K562 (cell line): ENCODE results near the gene LRP1. TPM values are rescaled to one million over a fixed set of nuclear protein-coding genes. Genes with fewer than 3 reads are reported as not detected.

Experiments used
- ATAC-seq: fragments of 200-7000 bp; cut with Tn5 transposase; 3 replicates; pipeline ENCODE4 v1.9.1; 2020; ENCODE audit warnings: moderate library complexity
- BruUV-seq: library from RNA; stranded (reverse); fragments of 400-500 nt; replicated peaks from 2 replicates; lab custom pipeline; 2021; lab: Mats Ljungman, UMichigan
- CTCF ChIA-PET: fragments of 300-600 bp; formaldehyde crosslinking; extraction: SDS; loops from one replicate; lab custom pipeline; 2021; ENCODE audit warnings: low intra/inter-chr PET ratio; lab: Yijun Ruan, JAX
- POLR2A ChIA-PET: fragments of 300-600, 350-650 bp; sonication (Branson Sonifier 250); formaldehyde crosslinking; extraction: SDS; loops from one replicate; lab custom pipeline; 2021; ENCODE audit warnings: antibody characterized with exemption, inconsistent platforms; lab: Yijun Ruan, JAX
- DNase-seq, 4 experiments: peaks; one replicate each; pipeline versions ENCODE4 v3.0.0 to v3.0.0-alpha.2; 2011 to 2018; ENCODE audit warnings: low spot score in 3 of 4, mixed read lengths in 3 of 4; ENCODE audit errors: extremely low read depth in 1 of 4
- FAIRE-seq: peaks from 2 replicates; lab custom pipeline; 2011; peaks lifted over from hg19 to GRCh38; lab: Jason Lieb, UNC
- H2AFZ ChIP-seq: 2 replicates; pipeline ENCODE4 v1.6.0; 2011; ENCODE audit warnings: low read depth, low read length, control low read depth, inconsistent platforms
- H3K27ac ChIP-seq: fragments of 200-600 bp; 3 replicates; pipeline ENCODE4 v1.8.0; 2011; ENCODE audit warnings: low read depth, mild to moderate bottlenecking, control low read depth, inconsistent platforms, low read length, moderate library complexity, mixed read lengths; ENCODE audit errors: extremely low read depth
- H3K27me3 ChIP-seq, 2 experiments: fragments of 300-600 bp in 1 of 2; 2 replicates in 1 of 2; 3 replicates in 1 of 2; pipeline versions ENCODE4 v1.6.0 to v1.8.0; 2011; ENCODE audit warnings: inconsistent platforms in 2 of 2, low read length in 2 of 2, mild to moderate bottlenecking in 1 of 2, mixed read lengths in 1 of 2, moderate library complexity in 1 of 2; ENCODE audit not compliant: control insufficient read depth in 2 of 2, insufficient read depth in 2 of 2
- H3K36me3 ChIP-seq: fragments of 300-600 bp; 3 replicates; pipeline ENCODE4 v1.8.0; 2011; ENCODE audit warnings: mild to moderate bottlenecking, low read length, inconsistent platforms; ENCODE audit not compliant: control insufficient read depth, insufficient read depth
- H3K4me1 ChIP-seq, 2 experiments: fragments of 200-600 bp in 1 of 2; replicated peaks in 1 of 2; 2 replicates in 1 of 2; 3 replicates in 1 of 2; pipeline versions ENCODE4 v1.5.1 to v1.8.0; 2011; ENCODE audit warnings: inconsistent platforms in 2 of 2, low read length in 2 of 2, mild to moderate bottlenecking in 1 of 2, mixed read lengths in 1 of 2, moderate library complexity in 1 of 2; ENCODE audit not compliant: control insufficient read depth in 2 of 2, insufficient read depth in 2 of 2
- H3K4me2 ChIP-seq: 2 replicates; pipeline ENCODE4 v1.6.1; 2011; ENCODE audit warnings: low read length, control low read depth, inconsistent platforms, mixed read lengths; ENCODE audit not compliant: insufficient read depth
- H3K4me3 ChIP-seq: fragments of 200-600 bp; sonication (generic), shearing (Covaris generic); 2 replicates; pipeline ENCODE4 v1.5.1; 2016; ENCODE audit warnings: control low read depth, inconsistent platforms
- H3K79me2 ChIP-seq: fragments of 200-600 bp; 3 replicates; pipeline ENCODE4 v1.8.0; 2011; ENCODE audit warnings: low read length, inconsistent platforms; ENCODE audit not compliant: control insufficient read depth, insufficient read depth
- H3K9ac ChIP-seq, 2 experiments: 2 replicates each; pipeline versions ENCODE4 v1.6.0 to v1.6.1; 2011; ENCODE audit warnings: low read depth in 2 of 2, low read length in 2 of 2, control low read depth in 1 of 2, inconsistent platforms in 1 of 2, mild to moderate bottlenecking in 1 of 2, mixed read lengths in 1 of 2; ENCODE audit not compliant: insufficient read depth in 1 of 2
- H3K9me1 ChIP-seq: one replicate; pipeline ENCODE4 v1.6.0; 2011; ENCODE audit warnings: inconsistent platforms, mild to moderate bottlenecking, low read length, moderate library complexity; ENCODE audit not compliant: control insufficient read depth, insufficient read depth
- H3K9me3 ChIP-seq: replicated peaks from 2 replicates; pipeline ENCODE4 v1.5.1; 2011; ENCODE audit warnings: low read depth, low read length, inconsistent platforms; ENCODE audit not compliant: control insufficient read depth, insufficient read depth
- H4K20me1 ChIP-seq: replicated peaks from 2 replicates; pipeline ENCODE4 v1.6.1; 2011; ENCODE audit warnings: low read length, inconsistent platforms, mixed read lengths; ENCODE audit not compliant: control insufficient read depth, insufficient read depth
- CBX2 ChIP-seq: fragments of 200-600 bp; sonication (generic); IDR thresholded peaks from one replicate; pipeline ENCODE4 v1.6.1; 2012; ENCODE audit warnings: mild to moderate bottlenecking, low read length, inconsistent platforms; ENCODE audit not compliant: insufficient read depth, poor library complexity, severe bottlenecking
- DPF2 ChIP-seq: fragments of 450-650 bp; IDR thresholded peaks from 2 replicates; pipeline ENCODE4 v1.6.1; 2016
- FOXJ2 ChIP-seq: fragments of 200-800 bp; sonication (Bioruptor generic); IDR thresholded peaks from 2 replicates; pipeline ENCODE4 v1.6.1; 2016; ENCODE audit warnings: missing genetic modification characterization, missing compliant biosample characterization
- JUNB ChIP-seq: fragments of 450-650 bp; formaldehyde crosslinking; conservative IDR thresholded peaks from 2 replicates; pipeline ENCODE4 v1.4.0; 2020; ENCODE audit warnings: mild to moderate bottlenecking
- MCM3 ChIP-seq: fragments of 450-650 bp; IDR thresholded peaks from 2 replicates; pipeline ENCODE4 v1.6.1; 2016
- MEIS2 ChIP-seq: fragments of 450-650 bp; IDR thresholded peaks from 2 replicates; pipeline ENCODE4 v1.6.1; 2014; ENCODE audit warnings: mild to moderate bottlenecking; ENCODE audit not compliant: partially characterized antibody
- MTA3 ChIP-seq: fragments of 450-650 bp; formaldehyde crosslinking; IDR thresholded peaks from 2 replicates; pipeline ENCODE4 v1.6.1; 2017; ENCODE audit warnings: mild to moderate bottlenecking, borderline replicate concordance
- MTF1 ChIP-seq: fragments of 250-450 bp; sonication (Bioruptor Pico); IDR thresholded peaks from 2 replicates; pipeline ENCODE4 v1.9.0; 2021; ENCODE audit warnings: moderate library complexity, mild to moderate bottlenecking, inconsistent platforms, borderline replicate concordance
- PHB ChIP-seq: fragments of 250-450 bp; sonication (Bioruptor Pico); IDR thresholded peaks from 2 replicates; pipeline ENCODE4 v1.5.0; 2021
- POLR3G ChIP-seq: IDR thresholded peaks from 2 replicates; pipeline ENCODE4 v1.6.1; 2011; ENCODE audit not compliant: insufficient read length, insufficient replicate concordance; ENCODE audit errors: extremely low read depth
- POU5F1 ChIP-seq: fragments of 150-350 bp; IDR thresholded peaks from 2 replicates; pipeline ENCODE4 v1.6.1; 2014; ENCODE audit warnings: borderline replicate concordance, low read length, low read depth, mild to moderate bottlenecking; ENCODE audit not compliant: partially characterized antibody
- PTRF ChIP-seq: fragments of 450-650 bp; IDR thresholded peaks from 2 replicates; pipeline ENCODE4 v1.6.1; 2016; ENCODE audit warnings: mild to moderate bottlenecking, missing genetic modification characterization, missing compliant biosample characterization
- SAFB ChIP-seq: fragments of 200-400 bp; formaldehyde crosslinking; IDR thresholded peaks from 2 replicates; pipeline ENCODE4 v1.6.1; 2017; ENCODE audit warnings: low read depth, low read length, borderline replicate concordance
- SMAD2 ChIP-seq: fragments of 150-350 bp; IDR thresholded peaks from 2 replicates; pipeline ENCODE4 v1.6.1; 2014; ENCODE audit warnings: low read depth, mild to moderate bottlenecking, low read length
- ZFP36 ChIP-seq: fragments of 150-350 bp; IDR thresholded peaks from 2 replicates; pipeline ENCODE4 v1.6.1; 2018; ENCODE audit warnings: low read length, low read depth; ENCODE audit not compliant: partially characterized antibody
- WGBS: fragments of 100-300 bp; shearing (Covaris generic); methylation state at CpG from one replicate; pipeline ENCODE4 v1.1.6; 2016; ENCODE audit warnings: low coverage, mixed read lengths; ENCODE audit not compliant: insufficient coverage; ENCODE audit errors: missing lambda C conversion rate; 5-methylcytosine and 5-hydroxymethylcytosine counted together
- in situ Hi-C: fragments of 300-500 bp; cut with MboI; formaldehyde crosslinking; loops from 4 replicates; pipeline ENCODE4 v1.15.0; 2018; ENCODE audit warnings: inconsistent platforms, mixed read lengths
- intact Hi-C: fragments of 100-400 bp; cut with micrococcal nuclease; formaldehyde crosslinking; loops from 2 replicates; pipeline ENCODE4 v1.14.2; 2022
- polyA plus RNA-seq, 8 experiments: library from polyadenylated mRNA; depleted of rRNA in 4 of 8; stranded (reverse) in 5 of 8; unstranded in 3 of 8; fragments of >200 nt; fragmentation: Nextera tagmentation in 2 of 8; fragmentation: Illumina TruSeq in 1 of 8; extraction: Ambion mirVana in 2 of 8; extraction: Trizol in 1 of 8; gene quantifications; 2 replicates each; pipeline versions ENCODE4 v1.2.1 to v1.2.3, GENCODE V29; 2011 to 2014; ENCODE audit warnings: inconsistent platforms in 1 of 8, missing spikeins in 1 of 8
- total RNA-seq, 7 experiments: library from RNA; depleted of rRNA in 6 of 7; stranded (reverse); fragments of >200 nt in 6 of 7; fragmentation: Illumina TruSeq in 2 of 7; extraction: Trizol in 2 of 7; gene quantifications; 2 replicates each; pipeline versions ENCODE4 v1.2.1 to v1.2.3, GENCODE V29; 2011 to 2021; ENCODE audit warnings: low replicate concordance in 1 of 7
- TF ChIP-seq, protein P1 (sequence below): sonication (generic); IDR thresholded peaks from 2 replicates; pipeline ENCODE4 v1.6.1; 2016
- TF ChIP-seq, protein P2 (sequence below), 2 experiments: IDR thresholded peaks; 2 replicates each; pipeline ENCODE4 v1.6.1; 2012; ENCODE audit warnings: improper control_type of control experiment in 2 of 2, low read depth in 2 of 2, low read length in 2 of 2, borderline replicate concordance in 1 of 2

The LRP1 gene
- total and polyA plus RNA-seq, 9 of the 15 experiments (the other 6 are each of a cell fraction or from before 2014, with no cell fraction given), result 0.04 to 0.64 (median 0.19) TPM; not detected in 2

DNA sequence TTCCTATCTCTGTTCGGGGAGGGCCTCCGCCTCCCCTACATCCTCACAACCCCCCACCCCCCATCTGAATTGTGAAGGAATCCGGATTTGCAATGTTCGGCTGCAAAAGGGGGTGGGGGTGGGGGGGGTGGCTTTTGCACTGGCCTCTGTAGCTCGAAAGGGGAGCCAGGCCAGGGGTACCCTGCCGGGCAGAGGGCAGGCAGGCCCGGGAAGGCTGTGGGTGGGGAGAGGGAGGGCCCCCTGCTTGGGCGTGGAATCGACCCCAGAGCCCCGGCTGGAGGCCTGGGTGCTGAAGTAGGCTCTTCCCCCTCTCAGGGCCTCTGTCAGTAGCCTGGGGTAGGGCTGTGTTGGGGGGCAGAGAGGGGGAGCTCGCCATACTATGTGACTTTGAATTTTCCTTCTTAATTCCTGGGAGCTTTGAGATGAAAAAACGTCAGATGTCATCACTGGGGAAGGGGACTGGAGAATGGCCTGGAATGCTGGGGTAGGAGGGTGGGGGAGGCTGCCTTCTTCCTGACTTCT lies 1.1 kb downstream of the LRP1 start:
- no peaks in the 10 kb centered on the region for H3K79me2 ChIP-seq
- ChIA-PET CTCF (no interaction called here), POLR2A (interaction anchor here (0.7 to 1.4 kb wide), 2 partner anchors 8 to 606 kb away, joined by 3 read pairs; no protein-coding TSS in a partner anchor)
- no peaks in the 10 kb centered on the region for H3K9me1 ChIP-seq
- intact Hi-C loops (loop anchor here (10.0 kb wide), 1 partner anchor 115 kb away; no protein-coding TSS in a partner anchor), in situ Hi-C loops (no loop called here)
- no peak overlapping the region for H3K4me3 ChIP-seq
- no peak overlapping the region for H3K9ac ChIP-seq
- no peak overlapping the region for H2AFZ ChIP-seq
- no TSS peak for BruUV-seq
- no peaks in the 10 kb centered on the region for H3K9me3 ChIP-seq
- DNase-seq, result no peak
- H3K27ac ChIP-seq, result no peak overlapping the region
- no peak overlapping the region for H3K4me2 ChIP-seq
- TF ChIP-seq MTA3, result no peak
- no peak for TF ChIP-seq MTF1
- no peak for TF ChIP-seq POU5F1
- TF ChIP-seq, protein P1, sequence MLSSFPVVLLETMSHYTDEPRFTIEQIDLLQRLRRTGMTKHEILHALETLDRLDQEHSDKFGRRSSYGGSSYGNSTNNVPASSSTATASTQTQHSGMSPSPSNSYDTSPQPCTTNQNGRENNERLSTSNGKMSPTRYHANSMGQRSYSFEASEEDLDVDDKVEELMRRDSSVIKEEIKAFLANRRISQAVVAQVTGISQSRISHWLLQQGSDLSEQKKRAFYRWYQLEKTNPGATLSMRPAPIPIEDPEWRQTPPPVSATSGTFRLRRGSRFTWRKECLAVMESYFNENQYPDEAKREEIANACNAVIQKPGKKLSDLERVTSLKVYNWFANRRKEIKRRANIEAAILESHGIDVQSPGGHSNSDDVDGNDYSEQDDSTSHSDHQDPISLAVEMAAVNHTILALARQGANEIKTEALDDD, result no peak
- no peak for TF ChIP-seq POLR3G
- TF ChIP-seq MEIS2, result no peak
- TF ChIP-seq SAFB, result no peak
- TF ChIP-seq JUNB (CRISPR knock-in tag), result no peak
- TF ChIP-seq SMAD2, result no peak
- TF ChIP-seq PTRF (tag), result no peak
- no peak for TF ChIP-seq DPF2
- TF ChIP-seq, protein P2, sequence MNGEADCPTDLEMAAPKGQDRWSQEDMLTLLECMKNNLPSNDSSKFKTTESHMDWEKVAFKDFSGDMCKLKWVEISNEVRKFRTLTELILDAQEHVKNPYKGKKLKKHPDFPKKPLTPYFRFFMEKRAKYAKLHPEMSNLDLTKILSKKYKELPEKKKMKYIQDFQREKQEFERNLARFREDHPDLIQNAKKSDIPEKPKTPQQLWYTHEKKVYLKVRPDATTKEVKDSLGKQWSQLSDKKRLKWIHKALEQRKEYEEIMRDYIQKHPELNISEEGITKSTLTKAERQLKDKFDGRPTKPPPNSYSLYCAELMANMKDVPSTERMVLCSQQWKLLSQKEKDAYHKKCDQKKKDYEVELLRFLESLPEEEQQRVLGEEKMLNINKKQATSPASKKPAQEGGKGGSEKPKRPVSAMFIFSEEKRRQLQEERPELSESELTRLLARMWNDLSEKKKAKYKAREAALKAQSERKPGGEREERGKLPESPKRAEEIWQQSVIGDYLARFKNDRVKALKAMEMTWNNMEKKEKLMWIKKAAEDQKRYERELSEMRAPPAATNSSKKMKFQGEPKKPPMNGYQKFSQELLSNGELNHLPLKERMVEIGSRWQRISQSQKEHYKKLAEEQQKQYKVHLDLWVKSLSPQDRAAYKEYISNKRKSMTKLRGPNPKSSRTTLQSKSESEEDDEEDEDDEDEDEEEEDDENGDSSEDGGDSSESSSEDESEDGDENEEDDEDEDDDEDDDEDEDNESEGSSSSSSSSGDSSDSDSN (IDR thresholded peaks at IDR 0.05; ENCODE audit: borderline replicate concordance in 1 of 2, low read depth in 2 of 2, low read length in 2 of 2), result no peak
- no peak for TF ChIP-seq ZFP36
- TF ChIP-seq MCM3, result no peak
- no peak for TF ChIP-seq CBX2
- no peak for TF ChIP-seq FOXJ2 (tag)
- TF ChIP-seq PHB (CRISPR knock-in tag), result no peak
- ATAC-seq, result no peak
- H3K4me1 ChIP-seq, result peaks cover 18 to 35% of the 10 kb centered on the region in 2 experiments
- no peaks in the 10 kb centered on the region for H4K20me1 ChIP-seq
- no peaks in the 10 kb centered on the region for H3K36me3 ChIP-seq
- WGBS, result 0% methylated on average over 3 of the region's 12 CpGs
- H3K27me3 ChIP-seq, result no peaks in the 10 kb centered on the region
- FAIRE-seq, result no peak
